Colon (tissue), 2 donors: ENCODE measurements around the gene LAMTOR5.
"Not testable (repeated sequence)": the region's sequence is repeated elsewhere in the genome, so short reads cannot be mapped to it uniquely, and the experiment has no call there.

Experiments
- FAIRE-seq: peaks from 2 replicates; lab custom pipeline; 2012; peaks lifted over from hg19 to GRCh38; lab: Jason Lieb, UNC
- donor health status: control.
- donor health status: control.

LAMTOR5 gene

GRCh38 chr1:110407260-110408210 is at the start of gene LAMTOR5:
Gene LAMTOR5 (minus strand): TSS chr1:110407694. CDS start chr1:110407620, 74 bp downstream.
- no peak for FAIRE-seq

- FAIRE-seq: no peak
Observed at GRCh38 chr1:110457206-110457605, 49.7 kb upstream of the LAMTOR5 start.

GRCh38 chr1:110455151-110455550 is 47.7 kb upstream of the LAMTOR5 start:
- FAIRE-seq: no peak

GRCh38 chr1:110454328-110454727 is 46.8 kb upstream of the LAMTOR5 start:
- no peak for FAIRE-seq

GRCh38 chr1:110453829-110454228 is 46.3 kb upstream of the LAMTOR5 start:
- no peak for FAIRE-seq

GRCh38 chr1:110452330-110452729 is 44.8 kb upstream of the LAMTOR5 start:
- FAIRE-seq: no peak

- no peak for FAIRE-seq
Observed at GRCh38 chr1:110450929-110451328, 43.4 kb upstream of the LAMTOR5 start, which contains the start of gene PROK1. Gene PROK1 (plus strand): TSS chr1:110451149. CDS start chr1:110451217, 68 bp downstream.

- FAIRE-seq: no peak
Observed at GRCh38 chr1:110449661-110450651, 42.5 kb upstream of the LAMTOR5 start.

GRCh38 chr1:110444561-110444960 is 37.1 kb upstream of the LAMTOR5 start:
- FAIRE-seq: no peak

- no peak for FAIRE-seq
Observed at GRCh38 chr1:110443451-110443850, 36.0 kb upstream of the LAMTOR5 start.

- FAIRE-seq: no peak
Observed at GRCh38 chr1:110441888-110442287, 34.4 kb upstream of the LAMTOR5 start.

GRCh38 chr1:110440877-110441276 is 33.4 kb upstream of the LAMTOR5 start:
- FAIRE-seq: no peak

- not testable (repeated sequence) for FAIRE-seq
Observed at GRCh38 chr1:110439873-110440272, 32.4 kb upstream of the LAMTOR5 start.

- no peak for FAIRE-seq
Observed at GRCh38 chr1:110438893-110439292, 31.4 kb upstream of the LAMTOR5 start.

- not testable (repeated sequence) for FAIRE-seq
Observed at GRCh38 chr1:110437645-110438299, 30.3 kb upstream of the LAMTOR5 start.

GRCh38 chr1:110436635-110437034 is 29.1 kb upstream of the LAMTOR5 start:
- FAIRE-seq: no peak

GRCh38 chr1:110434946-110435345 is 27.5 kb upstream of the LAMTOR5 start:
- FAIRE-seq: no peak

- no peak for FAIRE-seq
Observed at GRCh38 chr1:110433803-110434202, 26.3 kb upstream of the LAMTOR5 start.

- FAIRE-seq: no peak
Observed at GRCh38 chr1:110433213-110433612, 25.7 kb upstream of the LAMTOR5 start.

- no peak for FAIRE-seq
Observed at GRCh38 chr1:110430901-110431300, 23.4 kb upstream of the LAMTOR5 start.

- no peak for FAIRE-seq
Observed at GRCh38 chr1:110430366-110430765, 22.9 kb upstream of the LAMTOR5 start.

GRCh38 chr1:110428946-110429345 is 21.5 kb upstream of the LAMTOR5 start:
- no peak for FAIRE-seq
